Measurements from ENCODE around the gene PWWP2A.

The PWWP2A gene

DNA sequence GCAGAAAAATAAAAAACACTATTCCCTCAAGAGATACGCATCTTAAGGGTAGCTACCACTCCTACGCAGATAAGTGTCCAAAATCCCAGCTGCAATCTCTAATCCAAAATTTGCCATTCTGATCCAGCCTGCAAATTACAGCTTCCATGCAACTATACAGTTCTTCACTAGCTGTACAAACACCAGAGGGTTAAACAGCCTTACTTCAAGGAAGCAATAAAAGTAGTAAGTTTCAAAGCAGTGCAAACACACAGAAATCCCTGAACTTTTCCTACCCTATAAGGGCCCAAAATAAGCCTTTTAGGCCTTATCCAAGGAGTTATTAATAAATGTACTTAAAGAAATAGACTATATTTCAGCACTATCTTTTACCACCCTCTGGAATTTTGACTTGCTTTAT is 39.5 kb downstream of the PWWP2A start:
- H3K9me2 ChIP-seq (replicated peaks; ENCODE audit: low read depth, low read length): no peaks in the 10 kb centered on the region
- no peak overlapping the region for H3K4me2 ChIP-seq (ENCODE audit: low read depth, low read length, poor library complexity, severe bottlenecking)
- H3K4me1 ChIP-seq (ENCODE audit: insufficient read depth, low read length, poor library complexity, severe bottlenecking): no peaks in the 10 kb centered on the region
- H4K20me1 ChIP-seq (ENCODE audit: insufficient read depth, low read length, poor library complexity, severe bottlenecking): no peaks in the 10 kb centered on the region
- H3K79me2 ChIP-seq (ENCODE audit: insufficient read depth, low read length): no peaks in the 10 kb centered on the region
- H3K9ac ChIP-seq (ENCODE audit: low read depth, low read length, poor library complexity, severe bottlenecking): no peak overlapping the region
- no peak overlapping the region for H3K4me3 ChIP-seq (ENCODE audit: low read length, poor library complexity, severe bottlenecking)
- TF ChIP-seq EZH2phosphoT487 (IDR thresholded peaks at IDR 0.05; ENCODE audit: borderline replicate concordance): no peak
- TF ChIP-seq, protein P1, sequence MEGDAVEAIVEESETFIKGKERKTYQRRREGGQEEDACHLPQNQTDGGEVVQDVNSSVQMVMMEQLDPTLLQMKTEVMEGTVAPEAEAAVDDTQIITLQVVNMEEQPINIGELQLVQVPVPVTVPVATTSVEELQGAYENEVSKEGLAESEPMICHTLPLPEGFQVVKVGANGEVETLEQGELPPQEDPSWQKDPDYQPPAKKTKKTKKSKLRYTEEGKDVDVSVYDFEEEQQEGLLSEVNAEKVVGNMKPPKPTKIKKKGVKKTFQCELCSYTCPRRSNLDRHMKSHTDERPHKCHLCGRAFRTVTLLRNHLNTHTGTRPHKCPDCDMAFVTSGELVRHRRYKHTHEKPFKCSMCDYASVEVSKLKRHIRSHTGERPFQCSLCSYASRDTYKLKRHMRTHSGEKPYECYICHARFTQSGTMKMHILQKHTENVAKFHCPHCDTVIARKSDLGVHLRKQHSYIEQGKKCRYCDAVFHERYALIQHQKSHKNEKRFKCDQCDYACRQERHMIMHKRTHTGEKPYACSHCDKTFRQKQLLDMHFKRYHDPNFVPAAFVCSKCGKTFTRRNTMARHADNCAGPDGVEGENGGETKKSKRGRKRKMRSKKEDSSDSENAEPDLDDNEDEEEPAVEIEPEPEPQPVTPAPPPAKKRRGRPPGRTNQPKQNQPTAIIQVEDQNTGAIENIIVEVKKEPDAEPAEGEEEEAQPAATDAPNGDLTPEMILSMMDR (conservative IDR thresholded peaks at IDR 0.05; ENCODE audit: low read length): no peak
- H3K27me3 ChIP-seq (ENCODE audit: insufficient read depth, low read length, poor library complexity, severe bottlenecking): no peaks in the 10 kb centered on the region
- H3K9me3 ChIP-seq (ENCODE audit: insufficient read depth, low read depth, low read length): no peaks in the 10 kb centered on the region
- no peak overlapping the region for H2AFZ ChIP-seq (ENCODE audit: low read length)
- H3F3A ChIP-seq (ENCODE audit: low read depth): no peaks in the 10 kb centered on the region
- H3K36me3 ChIP-seq (ENCODE audit: insufficient read depth, low read length): peaks cover 8% of the 10 kb centered on the region; the same call in 1 of the 2 replicates

DNA sequence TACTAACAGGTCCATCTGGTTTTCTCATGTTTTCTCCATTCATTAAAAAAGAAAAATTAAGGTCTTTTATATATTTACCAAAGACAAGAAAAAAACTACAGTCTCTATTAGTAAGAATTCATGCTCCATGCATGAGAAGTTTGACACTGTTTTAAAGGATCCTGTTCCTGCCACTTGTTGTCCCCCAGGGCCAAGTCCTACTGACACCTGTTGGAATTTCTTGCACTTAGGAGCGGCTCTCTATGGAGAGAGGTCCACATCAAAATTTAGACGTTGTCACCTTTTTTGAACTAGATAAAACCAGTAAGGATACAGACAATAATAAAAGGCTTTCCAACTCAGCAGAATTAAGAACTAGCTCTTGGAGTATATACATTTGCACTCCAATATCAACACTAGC is 42.3 kb downstream of the PWWP2A start:
- H3K9me3 ChIP-seq (ENCODE audit: insufficient read depth, low read depth, low read length): no peaks in the 10 kb centered on the region
- no peaks in the 10 kb centered on the region for H4K20me1 ChIP-seq (ENCODE audit: insufficient read depth, low read length, poor library complexity, severe bottlenecking)
- TF ChIP-seq, protein P1 (conservative IDR thresholded peaks at IDR 0.05; ENCODE audit: low read length): no peak
- no peak for TF ChIP-seq EZH2phosphoT487 (IDR thresholded peaks at IDR 0.05; ENCODE audit: borderline replicate concordance)
- H3K4me2 ChIP-seq (ENCODE audit: low read depth, low read length, poor library complexity, severe bottlenecking): no peak overlapping the region
- H3K9me2 ChIP-seq (replicated peaks; ENCODE audit: low read depth, low read length): no peaks in the 10 kb centered on the region
- H3K4me3 ChIP-seq (ENCODE audit: low read length, poor library complexity, severe bottlenecking): no peak overlapping the region
- no peak overlapping the region for H2AFZ ChIP-seq (ENCODE audit: low read length)
- H3K9ac ChIP-seq (ENCODE audit: low read depth, low read length, poor library complexity, severe bottlenecking): no peak overlapping the region
- H3K36me3 ChIP-seq (ENCODE audit: insufficient read depth, low read length): peaks cover 8% of the 10 kb centered on the region; the same call in 1 of the 2 replicates
- no peaks in the 10 kb centered on the region for H3F3A ChIP-seq (ENCODE audit: low read depth)
- no peaks in the 10 kb centered on the region for H3K4me1 ChIP-seq (ENCODE audit: insufficient read depth, low read length, poor library complexity, severe bottlenecking)
- H3K79me2 ChIP-seq (ENCODE audit: insufficient read depth, low read length): no peaks in the 10 kb centered on the region
- H3K27me3 ChIP-seq (ENCODE audit: insufficient read depth, low read length, poor library complexity, severe bottlenecking): no peaks in the 10 kb centered on the region

DNA sequence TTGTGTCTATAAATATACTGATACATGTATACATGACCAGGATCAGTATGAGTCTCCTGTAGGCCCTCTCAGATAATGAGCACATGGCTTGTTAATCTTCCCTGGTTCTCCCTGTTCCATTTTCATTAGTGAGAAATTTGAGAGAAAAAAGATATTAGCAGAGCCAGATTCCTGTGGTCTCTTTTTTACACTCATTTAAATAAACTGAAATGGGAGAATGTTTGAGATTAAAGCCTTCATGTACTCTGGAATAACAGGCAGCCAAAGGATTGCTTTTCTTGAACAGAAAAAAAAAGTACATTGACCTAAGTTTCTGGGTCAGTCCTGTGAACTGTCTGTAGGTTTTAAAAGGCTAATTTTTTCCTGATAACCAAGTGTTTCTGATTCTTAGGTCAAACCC is 44.2 kb downstream of the PWWP2A start:
- H3K79me2 ChIP-seq (ENCODE audit: insufficient read depth, low read length): no peaks in the 10 kb centered on the region
- no peak for TF ChIP-seq EZH2phosphoT487 (IDR thresholded peaks at IDR 0.05; ENCODE audit: borderline replicate concordance)
- TF ChIP-seq, protein P1 (conservative IDR thresholded peaks at IDR 0.05; ENCODE audit: low read length): no peak
- H3K36me3 ChIP-seq (ENCODE audit: insufficient read depth, low read length): peaks cover 8% of the 10 kb centered on the region; the same call in 1 of the 2 replicates

More for the DNA sequence above, 44.2 kb downstream of the PWWP2A start:
- Histone ChIP-seq H3K9ac (ENCODE audit: low read depth, low read length, poor library complexity, severe bottlenecking) (no peak overlapping the region), H2AFZ (ENCODE audit: low read length) (no peak overlapping the region), H3K4me1 (ENCODE audit: insufficient read depth, low read length, poor library complexity, severe bottlenecking) (no peaks in the 10 kb centered on the region), H3K4me2 (ENCODE audit: low read depth, low read length, poor library complexity, severe bottlenecking) (no peak overlapping the region), H3K4me3 (ENCODE audit: low read length, poor library complexity, severe bottlenecking) (no peak overlapping the region), H3K9me2 (replicated peaks; ENCODE audit: low read depth, low read length) (no peaks in the 10 kb centered on the region), H3K9me3 (ENCODE audit: insufficient read depth, low read depth, low read length) (no peaks in the 10 kb centered on the region), H3F3A (ENCODE audit: low read depth) (no peaks in the 10 kb centered on the region), H4K20me1 (ENCODE audit: insufficient read depth, low read length, poor library complexity, severe bottlenecking) (no peaks in the 10 kb centered on the region), H3K27me3 (ENCODE audit: insufficient read depth, low read length, poor library complexity, severe bottlenecking) (no peaks in the 10 kb centered on the region)
